Thymus (tissue), 11 donors: ENCODE results near the gene TFCP2L1. TPM values are rescaled to one million over a fixed set of nuclear protein-coding genes. Genes with fewer than 3 reads are reported as not detected.
A peak's percentile ranks its signal among the peaks of the same experiment; 100 is the strongest.

Experiments
- DNase-seq, 9 donors: peaks; one replicate each; pipeline ENCODE4 v3.0.0-alpha.2; 2013; ENCODE audit warnings: low spot score in 9 of 9, low read depth in 6 of 9, missing footprints in 1 of 9
- H3K27ac ChIP-seq, 2 donors: one replicate each; pipeline ENCODE4 v1.5.1; 2013; ENCODE audit warnings: control low read depth in 1 of 2, low read depth in 1 of 2, low read length in 1 of 2, mild to moderate bottlenecking in 1 of 2, moderate library complexity in 1 of 2
- H3K27me3 ChIP-seq, 2 donors: one replicate each; pipeline ENCODE4 v1.5.1; 2013; ENCODE audit warnings: low read length in 1 of 2; ENCODE audit not compliant: control insufficient read depth in 2 of 2, insufficient read depth in 1 of 2
- H3K36me3 ChIP-seq, 2 donors: one replicate each; pipeline ENCODE4 v1.5.1; 2013; ENCODE audit warnings: low read length in 1 of 2, mild to moderate bottlenecking in 1 of 2, moderate library complexity in 1 of 2; ENCODE audit not compliant: control insufficient read depth in 2 of 2, insufficient read depth in 2 of 2
- H3K4me1 ChIP-seq, 2 donors: one replicate each; pipeline ENCODE4 v1.5.1; 2013; ENCODE audit warnings: low read length in 2 of 2; ENCODE audit not compliant: control insufficient read depth in 2 of 2, insufficient read depth in 2 of 2
- H3K4me3 ChIP-seq, 2 donors: one replicate each; pipeline ENCODE4 v1.5.1; 2013; ENCODE audit warnings: low read length in 2 of 2, control low read depth in 1 of 2, mild to moderate bottlenecking in 1 of 2
- H3K9me3 ChIP-seq, 2 donors: one replicate each; pipeline ENCODE4 v1.5.1; 2013; ENCODE audit warnings: low read length in 1 of 2, mild to moderate bottlenecking in 1 of 2; ENCODE audit not compliant: control insufficient read depth in 2 of 2, insufficient read depth in 1 of 2
- WGBS: extraction: QIAGEN DNeasy Blood & Tissue Kit; methylation state at CpG from one replicate; pipeline ENCODE4 v1.1.7; 2013; 5-methylcytosine and 5-hydroxymethylcytosine counted together
- polyA plus RNA-seq: library from polyadenylated mRNA; stranded (reverse); fragments of 200-250 nt; gene quantifications from one replicate; pipeline ENCODE4 v1.2.3, GENCODE V29; 2013
- total RNA-seq: library from RNA; stranded (reverse); fragments of 120-200 nt; gene quantifications from one replicate; pipeline ENCODE4 v1.2.4, GENCODE V29; 2013
- donor health status: healthy.

Gene TFCP2L1
- total and polyA plus RNA-seq, 2 donors: 0.80 to 1.6 TPM

DNA sequence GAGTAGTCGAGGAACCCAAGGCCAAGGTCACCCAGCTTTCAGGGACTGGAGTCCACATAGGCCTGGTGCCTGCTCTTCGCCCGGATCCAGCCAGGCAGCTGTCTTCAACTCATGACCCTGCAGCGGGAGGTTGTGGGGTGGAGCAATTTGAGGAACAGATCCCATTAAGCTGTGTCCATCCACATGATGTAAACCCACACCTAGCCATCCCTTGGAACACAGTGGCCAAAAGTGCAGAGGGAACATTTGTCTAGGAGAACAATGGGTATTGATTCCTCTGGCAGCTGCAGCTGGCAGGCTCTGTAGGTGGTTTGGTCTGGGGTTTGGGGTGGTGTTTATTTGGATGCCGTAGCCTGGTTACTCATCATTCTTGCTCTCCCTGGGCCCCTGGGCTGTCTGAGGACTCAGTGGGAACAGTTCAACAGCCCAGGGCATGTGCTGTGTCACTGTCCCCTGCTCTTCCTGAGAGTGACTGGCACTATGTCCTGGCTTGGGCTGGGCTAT lies 99.4 kb downstream of the TFCP2L1 start:
- Histone ChIP-seq H3K4me1 (peaks cover 0 to 10% of the 10 kb centered on the region in 2 donors), H3K27me3 (no peaks in the 10 kb centered on the region), H3K27ac (no peak overlapping the region), H3K36me3 (no peaks in the 10 kb centered on the region), H3K4me3 (no peak overlapping the region), H3K9me3 (no peaks in the 10 kb centered on the region)
- WGBS: 81% methylated on average over 5 of the region's 5 CpGs
- DNase-seq: no peak

DNA sequence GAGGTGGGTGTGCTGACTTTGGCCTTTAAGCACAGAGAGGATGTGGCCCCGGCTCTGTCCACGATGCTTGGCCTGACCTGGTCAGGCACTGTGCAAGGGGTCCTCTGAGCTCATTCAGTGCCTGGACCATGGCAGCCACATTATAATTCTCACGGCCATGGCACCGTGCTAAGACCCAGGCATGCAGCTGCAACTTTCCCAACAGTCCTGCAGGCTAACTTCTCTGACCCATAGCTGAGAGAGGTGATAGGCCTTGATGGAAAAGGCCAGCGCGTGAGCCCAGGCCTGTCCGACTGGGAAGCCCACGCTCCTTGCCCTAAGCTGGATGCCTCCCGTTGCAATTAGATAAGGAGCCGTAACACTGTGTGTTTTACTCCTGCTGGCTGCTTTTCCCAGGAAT lies 99.9 kb downstream of the TFCP2L1 start:
- Histone ChIP-seq H3K27me3 (no peaks in the 10 kb centered on the region), H3K9me3 (no peaks in the 10 kb centered on the region), H3K36me3 (no peaks in the 10 kb centered on the region), H3K4me1 (peaks cover 0 to 10% of the 10 kb centered on the region in 2 donors), H3K4me3 (no peak overlapping the region), H3K27ac (no peak overlapping the region)
- WGBS: 95% methylated on average over 10 of the region's 10 CpGs
- no peak for DNase-seq

DNA sequence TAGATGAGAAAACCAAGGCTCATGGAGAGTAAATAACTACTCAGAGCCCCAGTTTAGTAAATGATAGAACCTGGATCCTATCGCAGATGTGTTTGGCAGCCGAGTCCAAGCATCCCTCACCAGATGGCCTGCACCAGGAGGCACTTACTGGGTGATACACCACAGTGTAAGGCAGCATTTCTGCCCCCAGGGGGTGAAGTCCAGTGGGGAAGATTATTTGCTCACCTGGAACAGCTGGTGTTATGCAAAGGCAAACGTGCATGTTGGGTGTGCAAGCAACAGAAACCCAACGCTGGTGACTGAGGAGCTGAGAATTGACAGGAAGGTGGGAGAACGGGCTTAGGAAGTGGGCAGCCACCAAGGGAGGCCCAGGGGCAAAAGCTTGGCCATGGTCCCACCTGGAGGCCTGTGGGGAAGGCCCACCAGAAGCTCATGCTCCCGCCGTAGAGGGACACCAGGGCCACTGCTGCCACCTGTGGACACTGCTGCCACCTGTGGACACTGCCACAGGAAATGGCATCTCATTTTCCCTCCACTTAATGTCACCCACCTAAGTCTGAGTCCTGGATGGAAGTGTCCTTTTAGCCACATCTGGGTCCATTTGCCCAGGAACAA lies 100.6 kb downstream of the TFCP2L1 start:
- DNase-seq: no peak
- Histone ChIP-seq H3K36me3 (no peaks in the 10 kb centered on the region), H3K27ac (no peak overlapping the region), H3K9me3 (no peaks in the 10 kb centered on the region), H3K4me3 (no peak overlapping the region), H3K27me3 (no peaks in the 10 kb centered on the region), H3K4me1 (peaks cover 0 to 10% of the 10 kb centered on the region in 2 donors)
- WGBS: 64% methylated on average over 7 of the region's 7 CpGs

DNA sequence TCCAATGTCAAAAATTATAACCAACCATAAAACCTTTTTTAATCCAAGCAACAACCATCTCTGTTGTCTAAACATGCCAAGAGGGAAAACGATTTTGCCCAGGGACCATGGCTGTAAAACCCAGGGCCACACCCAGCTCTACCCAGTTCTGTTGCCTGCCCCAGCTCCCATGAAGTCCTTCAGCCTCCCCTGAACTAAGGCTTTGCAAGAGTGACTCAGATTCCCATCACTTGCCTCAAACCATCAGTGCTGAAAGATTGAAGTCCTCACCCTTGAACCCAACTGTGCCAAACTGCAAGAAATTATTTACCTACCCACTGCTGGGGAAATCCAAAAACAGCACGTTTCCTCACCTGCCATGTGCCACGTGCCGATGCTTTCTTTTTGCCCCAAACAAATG lies 102.5 kb downstream of the TFCP2L1 start:
- DNase-seq: no peak
- H3K27ac ChIP-seq: no peak overlapping the region
- H3K4me1 ChIP-seq: peaks cover 0 to 4% of the 10 kb centered on the region in 2 donors
- WGBS: 88% methylated on average over 4 of the region's 4 CpGs
- H3K27me3 ChIP-seq: no peaks in the 10 kb centered on the region
- no peaks in the 10 kb centered on the region for H3K36me3 ChIP-seq
- H3K4me3 ChIP-seq: no peak overlapping the region
- no peaks in the 10 kb centered on the region for H3K9me3 ChIP-seq

DNA sequence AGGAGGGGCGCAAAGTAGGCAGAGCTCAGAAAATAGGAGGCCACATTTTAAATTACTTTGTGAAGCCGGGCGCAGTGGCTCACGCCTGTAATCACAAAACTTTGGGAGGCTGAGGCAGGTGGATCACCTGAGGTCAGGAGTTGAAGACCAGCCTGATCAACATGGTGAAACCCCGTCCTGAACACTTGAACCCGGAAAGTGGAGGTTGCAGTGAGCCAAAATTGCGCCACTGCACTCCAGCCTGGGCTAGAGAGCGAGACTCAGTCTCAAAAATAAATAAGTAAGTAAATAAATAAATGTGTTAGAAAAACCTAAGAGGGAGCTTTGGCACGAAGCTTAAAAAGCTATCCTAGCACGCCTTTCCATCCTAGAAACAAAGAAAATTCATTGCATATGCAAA lies 105.5 kb downstream of the TFCP2L1 start:
- H3K4me1 ChIP-seq: peaks cover 0 to 3% of the 10 kb centered on the region in 2 donors
- 95% methylated on average over 10 of the region's 10 CpGs for WGBS
- no peak for DNase-seq
- H3K9me3 ChIP-seq: no peaks in the 10 kb centered on the region
- no peaks in the 10 kb centered on the region for H3K36me3 ChIP-seq
- H3K27me3 ChIP-seq: no peaks in the 10 kb centered on the region
- H3K4me3 ChIP-seq: no peak overlapping the region
- no peak overlapping the region for H3K27ac ChIP-seq

DNA sequence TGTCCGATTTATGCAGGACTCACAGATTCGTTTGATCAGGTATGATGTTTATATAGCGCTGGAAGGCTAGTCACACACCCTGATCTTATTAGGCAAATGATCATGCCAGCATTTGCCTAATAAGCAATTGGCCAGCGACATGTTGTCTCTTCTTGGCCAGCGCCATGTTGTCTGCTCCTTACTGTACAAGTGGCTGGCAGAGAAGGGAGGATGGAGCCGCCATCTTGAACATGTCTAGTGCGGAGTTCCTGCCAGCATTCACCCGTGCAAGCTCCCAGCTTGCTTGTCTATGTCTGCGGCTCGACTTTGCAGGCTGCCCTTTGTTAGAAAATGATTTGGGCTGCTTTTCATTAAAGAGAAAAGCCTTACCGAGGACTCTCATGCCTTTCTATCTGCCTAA lies 106.3 kb downstream of the TFCP2L1 start:
- H3K9me3 ChIP-seq: no peaks in the 10 kb centered on the region
- 98% methylated on average over 11 of the region's 11 CpGs for WGBS
- DNase-seq: no peak
- peaks cover 0 to 3% of the 10 kb centered on the region in 2 donors for H3K4me1 ChIP-seq
- no peaks in the 10 kb centered on the region for H3K36me3 ChIP-seq
- H3K27ac ChIP-seq: no peak overlapping the region
- no peak overlapping the region for H3K4me3 ChIP-seq
- H3K27me3 ChIP-seq: no peaks in the 10 kb centered on the region

DNA sequence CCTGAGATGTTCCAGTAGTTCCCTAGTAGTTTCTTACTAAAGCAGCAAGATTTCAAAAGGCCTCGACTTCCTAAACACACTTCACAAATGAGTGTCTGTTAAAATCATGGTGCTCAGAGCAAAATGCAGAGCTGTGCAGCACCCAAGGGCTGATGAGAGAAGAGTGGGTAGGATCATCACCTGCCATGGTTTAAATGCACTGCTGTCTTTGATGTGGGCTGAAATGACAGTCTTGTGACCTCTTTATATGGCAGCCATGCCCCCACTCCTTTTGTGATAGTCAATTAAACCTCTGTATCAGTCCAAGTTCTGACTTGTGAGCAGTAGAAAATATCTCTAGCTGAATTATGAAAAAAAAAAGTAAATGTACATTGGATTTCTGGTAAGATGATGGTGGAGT lies 107.1 kb downstream of the TFCP2L1 start:
- no peaks in the 10 kb centered on the region for H3K27me3 ChIP-seq
- DNase-seq: peak in 2 of 9 donors; percentile 18 to 62
- no peak overlapping the region for H3K4me3 ChIP-seq
- no peak overlapping the region for H3K27ac ChIP-seq
- peaks cover 0 to 7% of the 10 kb centered on the region in 2 donors for H3K4me1 ChIP-seq
- WGBS: 76% methylated on average over 1 of the region's 1 CpG
- H3K36me3 ChIP-seq: no peaks in the 10 kb centered on the region
- H3K9me3 ChIP-seq: no peaks in the 10 kb centered on the region

DNA sequence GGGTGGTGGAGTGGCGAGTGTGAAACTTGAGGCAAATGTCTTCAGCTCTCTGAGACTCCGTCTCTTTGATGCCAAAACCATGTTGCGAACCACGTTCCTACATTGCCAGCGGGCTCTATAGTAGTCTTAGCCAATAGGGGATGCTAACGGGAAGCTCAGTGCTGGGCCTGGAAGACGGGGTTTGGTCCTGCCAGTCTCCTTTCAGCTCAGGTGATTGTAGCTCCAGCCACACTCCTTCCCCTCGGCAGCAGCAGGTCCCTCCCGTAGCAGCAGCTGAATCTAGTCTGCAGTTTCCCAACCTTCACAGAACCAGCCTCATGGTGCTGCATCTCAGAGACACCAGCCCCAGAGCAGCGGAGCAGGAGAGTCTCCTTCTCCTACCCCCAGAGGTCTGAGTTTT lies 109.7 kb downstream of the TFCP2L1 start:
- H3K27me3 ChIP-seq: no peaks in the 10 kb centered on the region
- peaks cover 0 to 4% of the 10 kb centered on the region in 2 donors for H3K9me3 ChIP-seq
- no peak overlapping the region for H3K27ac ChIP-seq
- H3K4me3 ChIP-seq: no peak overlapping the region
- peaks cover 0 to 15% of the 10 kb centered on the region in 2 donors for H3K4me1 ChIP-seq
- H3K36me3 ChIP-seq: no peaks in the 10 kb centered on the region
- 90% methylated on average over 10 of the region's 10 CpGs for WGBS
- no peak for DNase-seq

DNA sequence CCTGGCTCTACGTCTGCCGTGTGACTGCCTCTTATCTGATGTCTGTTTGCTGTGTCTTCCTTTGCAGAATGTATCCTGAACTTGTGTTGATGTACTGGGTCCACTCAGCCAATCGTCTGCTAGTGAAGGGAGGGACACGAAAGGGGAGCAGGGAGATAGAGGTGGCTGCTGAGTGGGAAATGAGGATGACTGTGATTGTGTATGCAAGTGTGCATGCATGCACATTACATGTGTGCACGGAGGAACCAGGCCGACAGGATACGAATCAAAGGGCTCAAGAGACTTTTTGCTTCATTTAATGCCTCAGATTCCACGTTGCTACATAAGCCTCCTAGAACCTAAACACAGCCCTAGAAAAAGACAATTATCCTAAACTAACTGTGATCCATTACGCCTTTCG lies 111.2 kb downstream of the TFCP2L1 start:
- H3K4me3 ChIP-seq: no peak overlapping the region
- peaks cover 0 to 15% of the 10 kb centered on the region in 2 donors for H3K4me1 ChIP-seq
- peaks cover 0 to 4% of the 10 kb centered on the region in 2 donors for H3K9me3 ChIP-seq
- H3K36me3 ChIP-seq: no peaks in the 10 kb centered on the region
- no peak overlapping the region for H3K27ac ChIP-seq
- DNase-seq: no peak
- H3K27me3 ChIP-seq: no peaks in the 10 kb centered on the region
- 94% methylated on average over 10 of the region's 10 CpGs for WGBS
